NCI-H2171 (cell line): ENCODE measurements around the gene SATB2.

Experiments
- DNase-seq: peaks from one replicate; lab custom pipeline; 2025; lab: John Stamatoyannopoulos, UW

Gene SATB2

GRCh38 chr2:199465988-199466691 lies 8.4 kb upstream of the SATB2 start:
- DNase-seq: no peak

GRCh38 chr2:199465390-199465789 lies 7.7 kb upstream of the SATB2 start:
- DNase-seq: no peak

- DNase-seq: no peak
These were observed 7.0 kb upstream of the SATB2 start for GRCh38 chr2:199464606-199465352.

- no peak for DNase-seq
These were observed 6.2 kb upstream of the SATB2 start for GRCh38 chr2:199463708-199464605.

- DNase-seq: peak; percentile 59
These were observed 5.4 kb upstream of the SATB2 start for GRCh38 chr2:199462956-199463692.

- DNase-seq: no peak
These were observed 4.7 kb upstream of the SATB2 start for GRCh38 chr2:199462347-199462955.

GRCh38 chr2:199461711-199462346 lies 4.1 kb upstream of the SATB2 start:
- DNase-seq: no peak

GRCh38 chr2:199460846-199461710 lies 3.3 kb upstream of the SATB2 start:
- no peak for DNase-seq

GRCh38 chr2:199460101-199460671 lies 2.4 kb upstream of the SATB2 start:
- no peak for DNase-seq

- DNase-seq: peak; percentile 79
These were observed 1.8 kb upstream of the SATB2 start for GRCh38 chr2:199459286-199460100.

GRCh38 chr2:199458806-199459285 lies 1.1 kb upstream of the SATB2 start:
- no peak for DNase-seq

- DNase-seq: peak; percentile 51
These were observed 468 bp upstream of the SATB2 start for GRCh38 chr2:199458009-199458805.

GRCh38 chr2:199456383-199457146 lies 1.2 kb downstream of the SATB2 start:
- no peak for DNase-seq

- peak; percentile 47 for DNase-seq
These were observed 2.0 kb downstream of the SATB2 start for GRCh38 chr2:199455545-199456382.

GRCh38 chr2:199455210-199455544 lies 2.6 kb downstream of the SATB2 start:
- DNase-seq: no peak

- DNase-seq: no peak
These were observed 4.8 kb downstream of the SATB2 start for GRCh38 chr2:199452991-199453379.
